Tibial nerve (tissue), 4 donors: ENCODE measurements around the gene IBTK.

Source experiments
- CTCF ChIP-seq, 5 experiments: fragments of 200-600 bp in 3 of 5; fragments of 450-650 bp in 2 of 5; sonication (generic) in 3 of 5; IDR thresholded peaks; one replicate each; pipeline ENCODE4 v1.5.1; 2016 to 2019; ENCODE audit warnings: antibody characterized with exemption in 5 of 5, mild to moderate bottlenecking in 3 of 5, moderate library complexity in 2 of 5
- EP300 ChIP-seq, 2 donors: sonication (generic); formaldehyde crosslinking; IDR thresholded peaks; one replicate each; pipeline ENCODE4 v1.6.1; 2017; ENCODE audit warnings: antibody characterized with exemption in 2 of 2, mild to moderate bottlenecking in 1 of 2
- POLR2A ChIP-seq, 2 donors: fragments of 450-650 bp; IDR thresholded peaks; one replicate each; pipeline ENCODE4 v1.6.1; 2017; ENCODE audit warnings: antibody characterized with exemption in 2 of 2, mild to moderate bottlenecking in 2 of 2, moderate library complexity in 2 of 2

GRCh38 chr6:82227770-82228169 is 19.8 kb downstream of the IBTK start:
- TF ChIP-seq POLR2A (IDR thresholded peaks at IDR 0.05) (no peak), CTCF (IDR thresholded peaks at IDR 0.05) (no peak), EP300 (IDR thresholded peaks at IDR 0.05) (no peak)
